Stimulated activated CD4-positive, alpha-beta T cell treated with anti-CD3 and anti-CD28 coated beads, Interleukin-2, amount 100 ng/mL, for 48 hours (primary cell): Measurements from ENCODE around the gene ATP8A2.
"Not testable (repeated sequence)": the region's sequence is repeated elsewhere in the genome, so short reads cannot be mapped to it uniquely, and the experiment has no call there.

Experiments used
- DNase-seq, 2 donors: peaks; one replicate each; pipeline ENCODE4 v3.0.0-alpha.2; 2020

ATP8A2 gene

GRCh38 chr13:25570185-25570584, 198.4 kb downstream of the ATP8A2 start:
- no peak for DNase-seq

- DNase-seq = no peak
Observed at GRCh38 chr13:25571237-25571636, 199.5 kb downstream of the ATP8A2 start.

GRCh38 chr13:25572171-25572570, 200.4 kb downstream of the ATP8A2 start:
- DNase-seq = not testable (repeated sequence)

- peak; percentile 66 to 67 for DNase-seq
Observed at GRCh38 chr13:25574437-25575411, 202.9 kb downstream of the ATP8A2 start.

- no peak for DNase-seq
Observed at GRCh38 chr13:25575562-25575961, 203.8 kb downstream of the ATP8A2 start.

- no peak for DNase-seq
Observed at GRCh38 chr13:25578526-25578925, 206.8 kb downstream of the ATP8A2 start.

GRCh38 chr13:25579221-25579620, 207.4 kb downstream of the ATP8A2 start:
- DNase-seq = no peak

- no peak for DNase-seq
Observed at GRCh38 chr13:25581351-25581750, 209.6 kb downstream of the ATP8A2 start.

- DNase-seq = no peak
Observed at GRCh38 chr13:25584087-25584486, 212.3 kb downstream of the ATP8A2 start.

GRCh38 chr13:25585000-25585399, 213.2 kb downstream of the ATP8A2 start:
- no peak for DNase-seq

GRCh38 chr13:25587326-25587980, 215.7 kb downstream of the ATP8A2 start:
- no peak for DNase-seq

GRCh38 chr13:25588336-25589060, 216.7 kb downstream of the ATP8A2 start:
- no peak for DNase-seq

- DNase-seq = no peak
Observed at GRCh38 chr13:25598421-25598820, 226.6 kb downstream of the ATP8A2 start.

GRCh38 chr13:25602176-25602575, 230.4 kb downstream of the ATP8A2 start:
- no peak for DNase-seq

GRCh38 chr13:25604106-25604505, 232.3 kb downstream of the ATP8A2 start:
- no peak for DNase-seq

- DNase-seq = no peak
Observed at GRCh38 chr13:25607096-25607495, 235.3 kb downstream of the ATP8A2 start.

- no peak for DNase-seq
Observed at GRCh38 chr13:25608181-25608580, 236.4 kb downstream of the ATP8A2 start.

- no peak for DNase-seq
Observed at GRCh38 chr13:25616674-25617073, 244.9 kb downstream of the ATP8A2 start.

GRCh38 chr13:25619897-25620296, 248.1 kb downstream of the ATP8A2 start:
- no peak for DNase-seq

- no peak for DNase-seq
Observed at GRCh38 chr13:25625414-25625813, 253.6 kb downstream of the ATP8A2 start.

- no peak for DNase-seq
Observed at GRCh38 chr13:25630329-25630900, 258.6 kb downstream of the ATP8A2 start.

GRCh38 chr13:25632166-25632888, 260.6 kb downstream of the ATP8A2 start:
- DNase-seq = no peak
